Umbilical cord (tissue), 2 donors: ENCODE data around the gene GPR83. TPM values are rescaled to one million over a fixed set of nuclear protein-coding genes. Genes with fewer than 3 reads are reported as not detected.
"Not testable (repeated sequence)": the region's sequence is repeated elsewhere in the genome, so short reads cannot be mapped to it uniquely, and the experiment has no call there.

Experiments used
- DNase-seq: peaks from one replicate; pipeline ENCODE4 v3.0.0-alpha.2; 2015; ENCODE audit warnings: low spot score
- total RNA-seq: library from RNA; depleted of rRNA; stranded (reverse); fragments of >200 nt; gene quantifications from one replicate; pipeline ENCODE4 v1.2.3, GENCODE V29; 2014; ENCODE audit warnings: low replicate concordance; ENCODE audit not compliant: insufficient read depth

Gene GPR83
- total RNA-seq, result 0.48 TPM

DNA sequence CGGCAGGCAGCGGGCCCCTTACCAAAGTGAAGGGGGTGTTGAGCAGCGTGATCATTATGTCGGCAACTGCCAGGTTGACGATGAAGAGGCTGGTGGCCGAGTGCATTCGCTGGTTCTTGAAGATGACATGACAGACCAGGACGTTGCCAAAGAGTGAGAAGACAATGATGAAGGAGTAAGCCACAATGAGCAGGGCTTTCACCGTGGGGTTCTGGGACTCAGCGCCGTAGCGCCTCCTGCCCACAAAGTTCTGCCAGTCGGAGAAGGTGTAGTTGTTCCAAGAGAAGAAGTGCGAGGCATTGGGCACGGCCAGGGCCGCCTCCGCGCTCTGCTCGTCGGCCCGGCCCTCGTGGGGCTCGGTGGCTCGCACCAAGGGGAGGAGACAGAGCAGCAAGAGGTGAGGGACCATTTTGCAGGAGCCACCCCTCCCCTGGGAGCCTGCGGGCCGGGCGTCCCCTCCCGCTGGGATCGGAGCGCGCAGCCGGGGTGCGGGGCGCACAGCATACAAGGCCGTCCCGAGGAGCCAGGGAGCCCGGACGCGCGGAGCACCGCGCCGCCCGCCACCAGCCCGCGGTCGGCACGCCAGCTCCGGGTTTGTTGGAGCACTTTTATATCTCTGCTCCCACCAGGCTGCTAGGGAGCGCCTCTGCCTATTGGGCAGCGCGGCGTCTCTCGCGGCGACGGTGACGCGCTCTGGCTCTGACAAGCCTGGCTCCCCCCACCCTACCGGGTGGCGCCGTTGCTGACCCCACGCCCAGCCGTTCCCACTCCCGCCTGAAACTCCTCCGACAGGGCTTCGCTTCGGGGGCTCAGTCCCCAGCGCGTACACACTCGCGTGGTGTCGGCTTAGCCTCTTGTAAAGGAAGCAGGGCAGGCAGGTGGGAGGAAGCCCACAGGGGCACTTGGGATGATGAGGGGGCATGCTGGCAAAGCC is at the start of gene GPR83:
GPR83 (minus strand) TSS at position 581 of the 934 bp plus-strand sequence; CDS start at position 409, 172 bp downstream.
- no peak for DNase-seq

DNA sequence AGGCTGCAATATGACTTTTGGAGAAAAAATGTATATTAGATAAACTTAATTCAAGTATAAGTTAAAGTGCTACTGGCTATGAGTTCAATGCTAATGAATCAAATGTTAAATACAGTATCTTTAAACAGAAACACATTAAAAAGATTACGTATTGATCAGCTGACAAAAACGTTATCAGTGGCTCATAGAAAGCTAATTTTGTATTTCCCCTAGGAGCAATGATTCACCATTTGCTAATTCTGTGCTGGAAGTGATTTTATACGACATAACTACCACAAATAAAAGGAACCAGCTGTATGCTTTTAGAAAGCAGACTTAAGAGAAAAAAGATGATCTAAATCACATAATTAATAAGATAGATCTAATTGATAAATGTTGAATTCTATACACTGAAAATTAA is 48.8 kb upstream of the GPR83 start:
- no peak for DNase-seq

DNA sequence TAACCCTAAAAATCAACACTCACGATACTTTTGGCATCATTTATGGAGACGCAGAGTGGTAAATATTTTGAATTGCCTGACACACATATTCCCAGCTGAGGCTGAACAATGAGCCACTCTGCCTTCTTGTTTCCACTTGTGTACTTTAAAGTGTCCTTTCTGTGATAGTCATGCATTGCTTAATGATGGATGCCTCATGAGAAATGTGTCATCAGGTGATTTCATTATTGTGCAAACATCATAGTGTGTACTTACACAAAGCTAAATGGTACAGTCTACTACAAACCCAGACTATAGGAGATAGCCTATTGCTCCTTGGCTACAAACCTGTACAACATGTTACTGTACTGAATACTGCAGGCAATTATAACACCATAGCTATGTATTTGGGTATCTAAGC is 48.2 kb upstream of the GPR83 start:
- no peak for DNase-seq

DNA sequence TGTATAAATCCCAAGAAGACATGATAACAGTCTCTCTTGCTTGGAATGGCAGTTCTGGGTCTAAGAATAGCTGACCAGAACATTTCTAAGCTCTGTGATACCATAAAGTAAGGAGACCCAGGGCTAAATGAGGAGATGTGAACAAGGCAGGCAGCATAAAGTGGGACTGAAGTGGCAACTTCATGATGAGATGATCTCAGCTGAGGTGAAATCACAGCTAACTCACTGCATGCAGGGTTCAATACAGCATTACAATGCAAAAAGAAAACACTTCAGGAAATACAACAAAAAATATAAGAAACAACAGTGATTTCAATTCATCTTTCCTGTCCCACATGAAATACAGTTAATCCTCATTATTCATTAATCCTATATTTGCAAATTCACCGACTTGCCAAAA is 47.8 kb upstream of the GPR83 start:
- DNase-seq, result no peak

DNA sequence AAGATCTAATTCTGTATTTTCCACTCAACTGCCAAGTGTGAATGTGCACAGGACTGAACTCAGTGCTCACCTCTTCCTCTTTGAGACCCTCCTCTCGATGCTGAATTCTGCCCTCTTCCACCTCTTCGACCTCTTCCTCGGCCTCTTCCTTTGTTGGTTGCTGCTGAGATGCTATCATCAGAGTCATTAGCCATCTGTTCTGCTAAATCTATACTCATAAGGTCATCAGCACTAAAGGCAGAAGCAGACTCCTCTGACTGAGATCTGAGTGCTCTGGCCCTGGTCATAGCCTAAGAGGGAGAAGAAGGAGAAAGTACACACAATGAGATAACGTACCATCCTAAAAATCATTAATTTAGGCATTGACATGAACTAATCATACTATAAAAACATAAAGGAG is 45.9 kb upstream of the GPR83 start:
- DNase-seq, result no peak

DNA sequence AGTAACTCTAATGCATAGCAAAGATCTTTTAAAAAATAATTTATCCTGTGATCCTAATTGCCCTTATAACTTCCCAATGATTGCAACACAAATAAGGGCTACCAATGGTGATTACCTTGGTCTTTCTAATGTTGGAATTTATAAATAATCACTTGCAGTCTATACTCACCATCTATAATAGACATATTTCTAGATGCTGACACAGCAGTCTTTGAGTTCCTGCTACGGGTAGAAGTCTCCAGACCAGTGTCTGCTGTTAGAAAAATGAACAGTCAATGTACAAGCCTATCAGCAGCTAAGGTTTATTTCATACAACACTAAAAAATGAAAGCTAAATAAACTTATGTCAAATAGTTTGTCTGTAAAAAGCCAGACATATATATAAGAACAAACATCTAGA is 44.4 kb upstream of the GPR83 start:
- no peak for DNase-seq

DNA sequence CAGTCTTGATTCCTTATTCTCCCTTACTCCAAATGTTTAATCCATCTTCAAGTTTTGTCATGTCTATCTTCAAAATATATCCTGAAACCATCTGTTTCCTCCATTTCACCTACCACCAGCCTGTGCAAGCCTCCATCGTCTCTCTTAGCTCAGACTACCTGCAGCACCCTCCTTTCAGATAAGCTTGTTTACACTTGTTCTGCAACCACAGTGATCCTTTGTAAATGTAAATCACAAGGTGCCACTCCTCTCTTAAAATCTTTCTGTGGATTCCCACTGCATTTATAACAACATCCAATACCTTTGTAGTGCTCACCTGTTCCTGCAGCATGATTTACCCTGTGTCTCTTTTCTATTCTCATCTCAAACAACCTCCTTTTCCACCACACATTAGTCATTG is 31.8 kb upstream of the GPR83 start:
- no peak for DNase-seq

DNA sequence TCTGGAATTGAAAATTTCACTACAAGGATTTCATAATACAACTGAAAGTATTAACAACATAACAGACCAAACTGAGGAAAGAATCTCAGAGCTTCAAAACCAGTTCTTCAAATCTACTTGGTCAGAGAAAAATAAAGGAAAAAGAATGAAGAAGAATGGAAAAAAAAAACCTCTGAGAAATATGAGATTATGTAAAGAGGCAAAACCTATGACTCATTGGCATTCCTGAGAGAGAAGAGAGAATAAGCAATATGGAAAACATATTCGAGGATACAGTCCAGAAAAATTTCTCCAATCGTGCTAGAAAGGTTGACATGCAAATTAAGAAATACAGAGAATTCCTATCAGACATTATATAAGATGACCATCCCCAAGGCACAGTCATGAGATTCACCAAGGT is 23.4 kb upstream of the GPR83 start:
- no peak for DNase-seq

DNA sequence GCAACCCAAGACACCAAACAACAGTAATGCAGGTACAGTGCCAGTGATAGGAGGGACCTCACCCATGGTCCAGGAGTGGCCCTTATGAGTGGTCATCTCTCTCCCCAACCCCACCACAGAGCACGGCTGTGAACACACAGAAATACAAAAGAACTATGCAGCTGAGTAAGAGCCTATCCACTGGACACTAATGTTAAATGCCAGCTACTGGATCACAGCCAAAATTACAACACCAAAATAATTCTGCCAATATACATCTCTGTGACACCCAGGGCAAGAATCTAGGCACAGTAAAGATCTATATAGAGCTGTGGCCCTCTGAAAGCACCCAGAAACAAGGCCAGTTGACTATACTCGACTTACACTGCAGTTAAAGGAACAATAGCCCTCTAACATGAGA is 22.8 kb upstream of the GPR83 start:
- no peak for DNase-seq

DNA sequence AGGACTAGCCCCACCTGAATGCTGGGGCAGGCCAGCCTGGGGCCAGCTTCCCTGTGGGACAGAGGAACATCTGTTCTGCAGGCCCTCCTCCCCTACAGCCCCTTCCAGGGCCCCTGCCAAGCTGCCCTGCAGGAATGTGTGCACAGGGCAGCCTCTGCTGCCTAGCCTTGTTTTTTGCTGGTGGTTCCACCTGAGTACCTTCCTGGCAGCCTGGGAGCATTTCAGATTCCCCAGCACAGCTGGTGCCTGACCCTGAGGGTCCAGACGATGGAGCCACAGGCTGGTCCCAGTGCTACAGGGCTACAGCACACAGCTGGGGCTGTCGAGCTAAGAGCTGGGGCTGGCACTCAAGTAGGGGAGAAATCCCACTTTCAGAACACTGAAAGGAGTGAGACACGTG is 22.3 kb upstream of the GPR83 start:
- no peak for DNase-seq

DNA sequence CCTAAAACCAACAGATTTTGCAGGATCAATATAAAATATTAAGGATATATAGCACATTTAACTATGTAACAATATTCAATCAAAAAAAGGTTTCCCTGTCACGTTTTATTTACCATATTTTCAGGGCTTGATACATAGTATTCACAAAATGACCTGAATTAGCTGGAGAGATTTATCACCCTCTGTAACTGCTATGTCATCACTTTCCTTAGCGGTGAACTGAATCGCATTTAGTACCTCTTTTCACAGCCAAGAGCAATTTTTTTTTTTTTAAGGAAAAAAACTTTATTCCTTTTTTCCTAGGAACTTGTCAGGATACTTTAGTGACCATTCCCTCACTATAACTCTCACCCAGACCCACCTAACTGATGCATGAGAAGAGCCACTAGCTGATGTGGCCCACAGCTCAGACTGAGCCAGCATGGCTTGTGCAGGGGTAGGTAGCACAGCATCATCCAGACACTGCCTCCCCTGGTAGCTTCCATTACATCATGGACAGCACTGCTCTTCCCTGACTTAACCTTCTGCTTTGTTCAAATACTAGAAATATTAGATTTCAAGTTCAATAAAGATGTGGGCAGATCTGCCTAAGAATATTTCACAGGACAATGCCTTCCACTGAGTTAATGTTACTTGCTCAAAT is 17.0 kb upstream of the GPR83 start:
- DNase-seq, result no peak

DNA sequence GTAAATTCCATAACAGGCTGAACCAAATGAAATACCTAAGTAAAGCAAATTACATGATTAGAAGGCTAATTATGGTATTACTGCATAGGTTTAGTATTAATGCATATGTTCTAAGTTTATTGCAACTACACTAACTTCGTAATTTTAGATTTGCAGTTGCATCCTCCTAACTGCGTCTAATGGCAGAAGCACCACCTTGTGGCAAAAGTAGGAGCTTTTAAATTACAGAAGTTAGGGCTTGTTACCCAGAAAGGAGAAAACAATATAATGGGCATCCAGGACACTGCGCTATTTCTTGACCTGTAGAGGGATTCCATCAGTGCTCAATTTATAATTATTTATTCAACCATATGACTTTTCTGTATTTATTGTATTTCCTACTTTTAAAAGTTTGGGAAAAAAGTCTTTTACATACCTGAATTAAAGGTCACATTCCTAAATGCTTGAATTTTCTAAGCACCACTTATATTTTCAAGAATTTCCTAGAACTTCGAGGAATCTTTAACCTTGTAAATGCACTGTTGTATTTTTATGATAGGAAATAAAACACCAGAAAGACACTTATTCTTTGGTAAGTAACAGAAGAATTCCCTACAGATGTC is 16.3 kb upstream of the GPR83 start:
- peak; percentile 56 for DNase-seq

DNA sequence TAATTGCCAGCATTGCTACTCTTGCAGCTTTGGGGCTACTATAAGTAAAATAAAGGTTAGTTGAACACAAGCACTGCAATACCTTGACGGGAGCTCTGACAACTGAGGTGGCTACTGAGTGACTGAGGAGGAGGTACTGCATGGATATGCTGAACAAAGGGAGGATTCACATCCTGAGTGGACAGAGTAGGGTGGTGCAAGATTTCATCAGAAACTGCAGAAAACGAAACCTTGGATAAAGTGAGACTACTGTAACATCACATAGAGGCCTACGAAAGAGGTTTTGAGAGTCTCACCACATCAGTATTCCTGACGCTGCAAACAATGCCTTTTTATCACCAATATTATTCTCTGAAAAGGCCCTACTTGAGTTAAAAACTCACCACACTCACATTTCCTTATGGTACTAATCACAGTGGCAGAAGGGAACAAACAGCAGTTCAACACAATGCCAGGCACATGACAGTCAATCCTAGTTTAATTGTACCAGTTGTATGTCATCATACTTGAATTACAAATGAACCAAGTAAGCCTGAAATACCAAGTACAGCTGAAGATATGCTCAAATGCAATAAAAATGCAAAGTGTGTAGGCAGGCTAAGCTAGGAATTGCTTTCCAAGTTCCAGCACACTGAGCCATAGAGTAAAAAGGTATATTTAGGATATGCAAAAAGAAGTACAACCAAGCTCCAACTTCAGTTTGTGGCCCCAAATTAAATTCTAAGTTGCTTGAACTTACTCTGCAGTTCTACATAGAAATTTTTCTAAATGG is 4.0 kb upstream of the GPR83 start:
- DNase-seq, result no peak

DNA sequence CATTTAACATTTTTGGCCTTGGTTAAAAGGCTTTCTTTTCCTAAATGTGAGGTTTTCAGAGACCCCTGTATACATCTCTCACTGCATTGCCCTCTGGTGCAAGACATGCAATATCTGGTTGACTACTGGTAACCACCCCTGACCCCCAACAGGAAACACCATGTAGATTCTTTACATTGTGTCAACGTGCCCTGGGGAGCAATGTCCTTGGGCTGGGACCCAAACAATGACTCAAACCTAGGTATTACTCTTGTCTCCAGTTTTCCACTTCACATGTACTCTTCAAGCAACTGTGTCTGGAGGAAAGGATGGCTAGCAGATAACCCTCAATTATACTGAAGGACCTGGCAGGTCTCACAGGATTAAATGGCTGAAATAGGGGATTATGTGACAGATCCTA is 1.1 kb upstream of the GPR83 start:
- no peak for DNase-seq

DNA sequence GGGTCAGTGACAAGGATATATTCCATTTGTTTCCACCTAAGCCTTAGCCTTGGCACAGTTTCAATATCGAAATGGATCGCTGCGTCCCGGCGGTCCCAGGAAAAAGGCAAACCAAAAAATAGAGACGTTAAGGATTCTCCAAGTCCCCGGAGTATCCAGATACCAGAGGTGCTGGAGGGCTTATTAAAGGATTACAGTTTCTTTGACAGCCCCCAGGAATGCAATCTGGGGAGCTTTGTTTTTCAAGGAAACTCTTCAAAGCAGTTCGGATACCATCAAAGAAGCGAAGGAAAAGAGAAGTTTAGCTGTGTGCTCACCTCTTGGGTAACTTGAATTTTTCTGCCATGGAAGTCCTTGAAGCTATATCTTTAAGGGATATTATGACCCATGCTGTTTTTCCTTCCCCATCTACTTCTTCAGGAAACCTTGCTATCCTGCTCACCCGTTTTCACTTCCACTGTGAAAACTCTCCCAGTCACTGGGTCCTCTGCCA is 600 bp upstream of the GPR83 start:
- DNase-seq, result no peak

DNA sequence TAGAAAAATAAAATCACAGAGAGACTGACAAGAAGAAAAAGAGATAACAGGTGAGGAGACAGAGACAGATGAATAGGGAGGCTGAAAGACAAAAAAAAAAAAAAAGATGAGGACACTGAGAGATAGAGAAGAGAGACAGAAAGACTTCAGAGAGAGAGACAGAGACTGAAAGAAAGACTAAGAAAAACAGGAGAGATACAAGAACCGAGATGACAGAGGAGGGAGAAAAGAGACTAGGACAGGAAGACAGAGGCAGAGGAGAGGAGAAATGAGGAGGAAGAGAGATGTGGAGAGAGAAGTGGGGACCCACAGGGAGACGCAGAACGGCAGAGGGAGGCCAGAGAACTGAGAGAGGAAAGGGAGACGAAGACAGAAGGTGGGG is 771 bp downstream of the GPR83 start:
- DNase-seq, result no peak

DNA sequence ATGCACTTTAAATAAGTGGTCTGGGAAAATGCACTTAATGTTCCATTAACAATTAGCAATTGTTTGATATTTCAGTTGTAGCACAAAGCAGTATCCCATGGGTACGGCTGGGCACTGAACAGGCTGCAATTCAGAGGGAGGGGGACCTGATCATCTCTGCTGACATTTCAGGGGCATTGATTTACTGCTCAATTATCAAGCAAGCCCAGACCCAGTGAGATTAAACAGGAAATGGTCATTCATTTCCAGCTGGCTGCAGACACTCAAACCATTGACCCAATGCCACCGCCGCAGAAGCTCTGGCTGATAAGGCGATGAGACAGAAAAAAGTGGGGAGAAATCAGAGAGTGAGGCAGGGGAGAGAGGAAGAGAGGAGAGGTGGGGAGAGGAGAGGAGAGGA is 1.2 kb downstream of the GPR83 start:
- DNase-seq, result no peak

DNA sequence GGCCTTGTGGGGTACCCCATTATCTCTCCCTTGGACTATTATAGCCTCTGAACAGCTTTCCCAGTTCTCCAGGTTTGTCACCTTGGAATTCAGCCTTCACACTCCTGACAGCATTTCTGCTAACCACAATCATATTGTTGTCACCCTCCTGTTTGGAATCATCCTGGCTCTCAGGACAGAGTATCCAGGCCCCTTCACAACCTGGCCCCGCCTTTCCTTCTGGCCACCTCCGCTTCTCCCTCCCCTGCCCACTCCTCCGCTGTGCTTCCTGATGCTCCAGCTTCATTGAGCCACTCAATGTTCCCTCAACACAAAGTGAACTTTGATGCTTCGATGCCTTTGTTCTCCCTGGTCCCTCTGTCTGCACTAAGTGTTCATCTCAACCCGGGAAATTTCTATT is 3.1 kb downstream of the GPR83 start:
- no peak for DNase-seq

DNA sequence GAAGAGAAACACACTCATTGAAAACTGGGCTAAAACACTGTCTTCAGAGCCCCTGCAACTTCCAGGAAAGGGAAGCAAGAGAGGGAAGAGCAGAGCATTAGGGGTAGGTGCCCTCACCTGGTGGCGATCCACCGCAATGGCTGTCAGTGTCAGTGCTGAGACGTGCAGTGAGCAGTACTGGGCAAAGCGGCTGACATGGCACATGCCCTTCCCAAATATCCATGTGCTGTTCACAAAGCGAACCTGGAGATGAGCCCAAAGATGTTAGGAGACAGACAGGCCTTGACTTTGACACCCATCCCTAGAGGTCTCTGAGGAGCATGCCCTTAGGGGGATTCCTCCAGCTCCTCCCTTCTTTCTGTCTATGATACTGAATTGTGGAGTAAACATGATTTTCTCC is 4.9 kb downstream of the GPR83 start:
- DNase-seq, result no peak

DNA sequence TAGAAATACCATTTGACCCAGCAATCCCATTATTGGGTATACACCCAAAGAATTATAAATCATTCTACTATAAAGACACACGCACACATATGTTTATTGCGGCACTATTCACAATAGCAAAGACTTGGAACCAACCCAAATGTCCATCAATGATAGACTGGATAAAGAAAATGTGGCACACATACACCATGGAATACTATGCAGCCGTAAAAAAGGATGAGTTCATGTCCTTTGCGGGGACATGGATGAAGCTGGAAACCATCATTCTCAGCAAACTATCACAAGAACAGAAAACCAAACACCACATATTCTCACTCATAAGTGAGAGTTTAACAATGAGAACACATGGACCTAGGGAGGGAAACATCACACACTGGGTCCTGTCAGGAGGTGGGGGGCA is 9.3 kb downstream of the GPR83 start:
- DNase-seq, result not testable (repeated sequence)

DNA sequence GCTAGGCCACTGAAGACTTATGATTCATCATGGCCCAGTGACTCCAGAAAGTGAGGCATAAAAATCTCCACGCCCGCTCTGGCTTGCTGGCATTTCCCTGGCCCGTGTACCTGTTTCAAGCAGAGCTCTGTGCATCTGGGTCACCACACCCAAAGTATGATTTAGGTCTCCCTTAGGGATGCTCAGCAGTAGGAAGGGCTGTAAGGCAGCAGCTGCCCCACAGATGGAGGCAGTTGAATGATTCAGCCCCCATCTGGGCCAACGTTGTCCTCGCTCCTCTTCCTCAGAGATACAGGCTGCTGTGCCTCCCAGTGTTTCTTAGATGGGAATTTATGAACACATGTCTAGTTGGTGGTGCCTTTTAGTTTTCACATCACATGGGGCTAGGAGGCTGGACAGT is 21.6 kb downstream of the GPR83 start:
- no peak for DNase-seq

DNA sequence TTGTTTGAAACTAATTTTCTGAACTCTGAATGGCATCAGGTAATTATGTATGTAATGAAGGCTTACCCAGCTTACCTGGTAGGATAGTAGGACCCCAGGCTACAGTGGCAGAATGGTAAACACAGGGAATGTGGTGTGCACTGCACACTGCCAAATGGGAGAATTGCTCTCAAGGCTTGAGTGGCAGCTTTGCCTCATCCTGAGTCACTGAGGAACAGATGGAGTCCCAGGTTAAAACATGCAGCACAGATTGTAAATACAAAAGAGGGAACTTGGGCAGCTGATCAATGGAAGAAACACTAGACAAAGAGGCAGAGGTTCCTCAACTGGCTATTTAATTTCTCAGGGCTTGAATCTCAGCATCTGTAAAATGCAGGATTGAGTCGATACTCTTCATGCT is 24.4 kb downstream of the GPR83 start:
- no peak for DNase-seq
